Measurements from ENCODE around the gene DCHS2.

Gene DCHS2

DNA sequence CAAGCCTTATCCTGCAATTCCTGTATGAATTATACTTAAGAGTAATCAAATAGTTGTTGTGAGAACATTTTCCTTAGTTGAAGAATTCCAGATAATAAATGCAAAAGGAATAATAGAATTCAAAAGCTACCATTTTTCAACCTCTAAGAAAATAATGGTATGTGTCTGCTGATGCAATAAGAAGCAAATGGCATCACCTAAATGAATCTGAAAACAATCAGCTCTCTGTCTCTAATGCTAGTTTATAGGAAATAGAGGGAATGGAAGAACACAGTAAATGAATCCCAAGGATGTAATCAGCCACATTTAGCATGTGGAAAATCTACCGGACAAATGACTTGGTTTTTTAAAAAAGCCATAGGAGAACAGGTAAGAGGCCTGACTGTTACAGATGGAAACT is 115.1 kb downstream of the DCHS2 start:
- no peak overlapping the region for H3K4me2 ChIP-seq
- H4K20me1 ChIP-seq, result no peaks in the 10 kb centered on the region
- H3K9ac ChIP-seq, result no peak overlapping the region
- peaks cover 0 to 33% (median 15%) of the 10 kb centered on the region in 10 experiments; a peak in 14 of 20 replicates for H3K4me1 ChIP-seq
- no peaks in the 10 kb centered on the region for H3K27me3 ChIP-seq
- H3K36me3 ChIP-seq, result peaks cover 0 to 68% (median 44%) of the 10 kb centered on the region in 11 experiments; a peak in 15 of 22 replicates
- peaks cover 18 to 84% (median 57%) of the 10 kb centered on the region in 11 experiments for H3K9me3 ChIP-seq (replicated peaks in 1 of 11)
- H3K4me3 ChIP-seq, result no peak overlapping the region
- no peak for TF ChIP-seq Cebpa-rat (IDR thresholded peaks at IDR 0.05)
- no peak overlapping the region for H3K27ac ChIP-seq

DNA sequence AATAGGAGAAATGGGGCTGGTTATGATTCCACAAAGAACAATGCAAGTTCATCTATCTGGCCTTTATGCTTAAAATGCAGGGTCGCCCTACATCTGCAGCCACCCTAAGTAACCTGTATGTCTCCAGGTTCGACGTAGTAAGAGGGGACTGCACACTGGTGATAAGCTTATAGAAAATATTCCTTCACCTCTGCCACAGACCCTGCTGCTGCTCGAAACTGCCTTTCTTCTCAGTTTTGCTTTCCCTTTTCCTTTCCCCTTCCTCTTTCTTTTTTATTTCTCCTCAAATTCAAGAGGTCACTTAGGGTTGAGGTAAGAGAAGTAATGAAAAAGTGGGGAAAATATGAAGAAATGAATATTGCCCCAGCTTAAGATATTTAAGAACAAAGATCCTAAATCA is 123.5 kb downstream of the DCHS2 start:
- TF ChIP-seq Cebpa-rat (IDR thresholded peaks at IDR 0.05), result no peak

DNA sequence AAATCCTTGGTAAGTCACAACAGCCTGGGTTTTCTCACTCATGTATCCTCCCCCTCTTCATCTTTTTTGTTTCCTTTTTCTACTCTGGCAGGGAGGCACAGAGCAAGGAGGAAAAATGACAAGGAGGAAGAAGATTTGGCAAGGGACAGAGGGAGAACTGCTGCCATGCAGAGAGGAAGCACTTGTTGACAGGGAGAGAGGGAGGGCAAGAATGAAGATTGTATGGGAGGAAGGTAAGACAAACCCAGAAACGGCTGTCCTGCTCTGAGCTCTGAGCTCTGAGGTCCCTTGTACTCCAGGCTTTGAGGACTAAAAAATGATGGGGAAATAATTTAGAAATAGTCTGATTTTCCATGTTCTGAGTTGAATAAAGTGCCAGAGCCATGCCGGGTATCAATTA is 123.9 kb downstream of the DCHS2 start:
- Histone ChIP-seq H3K9me3 (replicated peaks in 1 of 11) (peaks cover 0 to 28% (median 12%) of the 10 kb centered on the region in 11 experiments; a peak in 14 of 22 replicates), H3K27ac (peak overlapping the region; percentile 13 to 80 (median 69); a peak in 19 of 22 replicates), H3K4me1 (peaks cover 24 to 92% (median 83%) of the 10 kb centered on the region in 10 experiments), H3K4me3 (peak overlapping the region in 9 of 10 experiments; percentile 37 to 56 (median 44); a peak in 18 of 20 replicates), H3K9ac (peak overlapping the region; percentile 13 to 74 (median 55); a peak in 20 of 22 replicates), H4K20me1 (no peaks in the 10 kb centered on the region), H3K27me3 (no peaks in the 10 kb centered on the region), H3K4me2 (peak overlapping the region; percentile 72 to 92 (median 85)), H3K36me3 (peaks cover 0 to 23% (median 0%) of the 10 kb centered on the region in 11 experiments; a peak in 5 of 22 replicates)
- no peak for TF ChIP-seq Cebpa-rat (IDR thresholded peaks at IDR 0.05)

More for the DNA sequence above, 123.5 kb downstream of the DCHS2 start:
- Histone ChIP-seq H3K36me3 (peaks cover 0 to 27% (median 2%) of the 10 kb centered on the region in 11 experiments; a peak in 9 of 22 replicates), H3K4me1 (peaks cover 23 to 88% (median 79%) of the 10 kb centered on the region in 10 experiments), H4K20me1 (no peaks in the 10 kb centered on the region), H3K27me3 (no peaks in the 10 kb centered on the region), H3K27ac (peak overlapping the region; percentile 13 to 80 (median 69); a peak in 19 of 22 replicates), H3K9ac (peak overlapping the region; percentile 13 to 74 (median 55); a peak in 20 of 22 replicates), H3K4me3 (peak overlapping the region in 9 of 10 experiments; percentile 37 to 56 (median 44); a peak in 18 of 20 replicates), H3K9me3 (replicated peaks in 1 of 11) (peaks cover 0 to 32% (median 12%) of the 10 kb centered on the region in 11 experiments; a peak in 14 of 22 replicates), H3K4me2 (peak overlapping the region; percentile 72 to 92 (median 85))

DNA sequence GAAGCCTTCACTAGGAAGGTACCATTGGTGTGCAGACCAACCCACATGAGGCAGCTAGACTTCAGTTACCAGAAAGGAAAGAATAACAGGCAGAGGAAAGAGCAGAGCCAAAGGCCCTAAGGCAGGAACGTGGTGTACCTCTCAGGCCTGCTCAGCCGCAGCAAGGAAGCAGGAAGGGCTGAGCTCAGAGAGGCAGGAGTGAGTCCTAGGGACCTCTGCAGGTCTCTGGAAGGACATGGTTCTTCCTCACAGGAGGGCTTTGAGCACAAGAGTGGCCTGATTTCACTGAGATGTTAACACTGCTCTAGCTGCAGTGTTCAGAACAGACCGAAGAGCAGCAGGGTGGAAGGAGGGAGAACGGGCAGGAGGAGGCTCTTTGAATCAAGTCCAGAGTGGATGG is 124.6 kb downstream of the DCHS2 start:
- peaks cover 31 to 99% (median 90%) of the 10 kb centered on the region in 10 experiments for H3K4me1 ChIP-seq
- H3K27ac ChIP-seq, result peak overlapping the region in 10 of 11 experiments; percentile 16 to 80 (median 70); a peak in 20 of 22 replicates
- peak overlapping the region in 10 of 11 experiments; percentile 13 to 74 (median 57); a peak in 18 of 22 replicates for H3K9ac ChIP-seq
- H3K27me3 ChIP-seq, result no peaks in the 10 kb centered on the region
- H3K4me2 ChIP-seq, result peak overlapping the region; percentile 72 to 92 (median 85)
- no peak for TF ChIP-seq Cebpa-rat (IDR thresholded peaks at IDR 0.05)
- peaks cover 0 to 23% (median 10%) of the 10 kb centered on the region in 11 experiments; a peak in 14 of 22 replicates for H3K9me3 ChIP-seq (replicated peaks in 1 of 11)
- peaks cover 0 to 21% (median 0%) of the 10 kb centered on the region in 11 experiments; a peak in 5 of 22 replicates for H3K36me3 ChIP-seq
- H4K20me1 ChIP-seq, result no peaks in the 10 kb centered on the region
- H3K4me3 ChIP-seq, result no peak overlapping the region; a peak in 1 of 20 replicates

DNA sequence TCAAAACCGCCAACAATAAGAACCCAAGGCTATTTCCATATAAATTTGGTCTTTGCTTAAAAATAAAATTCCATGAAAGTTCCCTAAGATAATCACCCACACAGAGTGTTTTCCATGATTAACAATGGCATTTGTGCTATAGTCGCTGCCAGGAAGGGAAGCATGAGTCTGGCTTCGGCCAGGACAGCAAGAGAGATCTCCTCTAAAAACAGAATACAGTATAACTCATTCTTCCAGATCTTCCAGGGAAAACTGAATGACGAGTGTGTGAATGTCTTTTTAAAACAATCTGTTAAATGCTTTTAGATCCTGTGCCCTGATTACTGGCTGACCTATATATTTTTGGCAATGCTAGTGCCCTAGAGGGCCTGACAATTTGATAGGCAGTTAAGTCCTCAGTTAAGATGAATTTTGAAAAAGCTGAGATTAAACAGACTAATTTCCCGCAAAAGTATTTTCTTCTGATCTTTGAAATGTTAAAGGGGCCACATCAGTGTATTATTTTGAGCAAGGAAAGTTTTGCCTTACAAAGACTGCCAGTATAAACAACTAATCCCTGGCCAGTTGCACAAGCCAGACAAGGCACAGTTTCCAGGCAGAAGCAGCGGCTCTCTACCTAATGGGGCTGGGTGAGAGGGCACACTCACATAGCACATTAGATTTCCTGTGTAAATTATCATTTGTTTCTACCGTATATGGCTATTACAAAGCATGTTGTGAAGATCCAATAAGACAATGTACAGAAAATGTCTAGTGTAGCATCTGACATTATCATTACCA is 127.3 kb downstream of the DCHS2 start:
- Histone ChIP-seq H3K36me3 (peaks cover 0 to 5% (median 0%) of the 10 kb centered on the region in 11 experiments; a peak in 2 of 22 replicates), H3K4me2 (peak overlapping the region in 8 of 11 experiments; percentile 12 to 91 (median 79); a peak in 15 of 22 replicates), H3K9ac (peak overlapping the region in 2 of 11 experiments; percentile 11 to 32; a peak in 2 of 22 replicates), H3K9me3 (replicated peaks in 1 of 11) (no peaks in the 10 kb centered on the region), H3K4me3 (no peak overlapping the region), H3K27ac (peak overlapping the region in 6 of 11 experiments; percentile 33 to 71 (median 48); a peak in 11 of 22 replicates), H4K20me1 (no peaks in the 10 kb centered on the region), H3K4me1 (peaks cover 44 to 100% (median 96%) of the 10 kb centered on the region in 10 experiments), H3K27me3 (no peaks in the 10 kb centered on the region)
- no peak for TF ChIP-seq Cebpa-rat (IDR thresholded peaks at IDR 0.05)

DNA sequence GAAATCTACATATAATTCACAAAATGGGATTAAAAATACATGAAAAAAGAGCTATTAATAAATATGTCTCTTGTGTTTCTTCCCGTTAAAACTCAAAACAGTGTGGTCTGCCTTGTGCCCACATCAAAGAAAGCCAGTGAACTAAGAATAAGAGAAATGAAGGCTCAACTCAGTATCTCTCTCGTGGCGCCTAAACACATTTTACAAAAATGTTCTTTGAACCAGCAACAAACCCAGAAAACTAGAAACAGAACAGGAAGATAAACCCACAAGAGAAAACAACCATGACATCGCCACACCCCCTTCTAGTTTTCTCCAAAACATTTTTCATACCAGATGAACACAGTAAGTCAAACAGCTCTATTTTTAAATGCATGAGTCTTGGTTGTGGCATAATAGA is 130.1 kb downstream of the DCHS2 start:
- Histone ChIP-seq H3K36me3 (peaks cover 0 to 7% (median 0%) of the 10 kb centered on the region in 11 experiments; a peak in 3 of 22 replicates), H4K20me1 (no peaks in the 10 kb centered on the region), H3K9me3 (replicated peaks in 1 of 11) (peaks cover 0 to 11% (median 0%) of the 10 kb centered on the region in 11 experiments; a peak in 1 of 22 replicates), H3K27ac (peak overlapping the region in 10 of 11 experiments; percentile 8 to 74 (median 62); a peak in 19 of 22 replicates), H3K4me2 (peak overlapping the region; percentile 3 to 91 (median 74); a peak in 21 of 22 replicates), H3K9ac (peak overlapping the region in 8 of 11 experiments; percentile 11 to 63 (median 47); a peak in 11 of 22 replicates), H3K4me3 (peak overlapping the region in 5 of 10 experiments; percentile 8 to 52 (median 34); a peak in 7 of 20 replicates), H3K27me3 (no peaks in the 10 kb centered on the region), H3K4me1 (peaks cover 21 to 100% (median 86%) of the 10 kb centered on the region in 10 experiments)
- no peak for TF ChIP-seq Cebpa-rat (IDR thresholded peaks at IDR 0.05)

DNA sequence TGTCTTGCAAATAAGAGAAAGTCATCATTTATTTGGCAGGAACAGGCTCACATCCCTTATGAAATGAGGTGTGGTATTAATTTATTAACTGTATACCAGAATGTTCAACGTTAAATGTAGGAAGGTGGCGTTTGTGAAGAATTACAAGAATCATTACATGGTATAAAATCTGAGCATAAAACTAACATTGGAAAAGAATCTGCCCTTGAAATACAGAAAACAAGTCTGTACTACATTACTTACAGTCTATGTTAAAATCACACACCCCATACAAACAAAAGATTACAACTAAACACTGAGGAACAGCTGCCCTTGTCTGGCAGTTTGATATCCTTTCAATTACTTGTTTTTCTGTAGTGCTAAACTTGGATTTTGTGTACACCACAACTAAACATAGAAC is 131.1 kb downstream of the DCHS2 start:
- Histone ChIP-seq H4K20me1 (no peaks in the 10 kb centered on the region), H3K4me2 (peak overlapping the region; percentile 3 to 91 (median 74); a peak in 21 of 22 replicates), H3K4me3 (peak overlapping the region in 3 of 10 experiments; percentile 34 to 52 (median 45); a peak in 4 of 20 replicates), H3K36me3 (peaks cover 0 to 11% (median 0%) of the 10 kb centered on the region in 11 experiments; a peak in 4 of 22 replicates), H3K9ac (peak overlapping the region in 8 of 11 experiments; percentile 11 to 63 (median 47); a peak in 15 of 22 replicates), H3K27ac (peak overlapping the region in 10 of 11 experiments; percentile 8 to 74 (median 62); a peak in 18 of 22 replicates), H3K9me3 (replicated peaks in 1 of 11) (peaks cover 0 to 17% (median 0%) of the 10 kb centered on the region in 11 experiments; a peak in 4 of 22 replicates), H3K27me3 (no peaks in the 10 kb centered on the region), H3K4me1 (peaks cover 21 to 94% (median 77%) of the 10 kb centered on the region in 10 experiments)
- no peak for TF ChIP-seq Cebpa-rat (IDR thresholded peaks at IDR 0.05)

DNA sequence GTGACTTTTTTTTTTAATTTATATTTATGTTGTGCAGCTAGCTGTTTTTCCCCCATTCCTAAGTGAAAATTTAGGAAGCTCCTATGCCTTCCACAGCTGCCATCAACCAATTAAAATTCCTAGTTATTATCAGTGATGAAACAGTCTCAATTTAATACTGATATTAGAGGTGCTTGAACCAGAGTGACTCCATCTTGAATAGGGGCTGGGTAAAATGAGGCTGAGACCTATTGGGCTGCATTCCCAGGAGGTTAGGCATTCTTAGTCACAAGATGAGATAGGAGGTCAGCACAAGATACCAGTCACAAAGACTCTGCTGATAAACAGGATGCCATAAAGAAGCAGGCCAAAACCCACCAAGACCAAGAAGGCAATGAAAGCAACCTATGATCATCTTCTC is 136.7 kb downstream of the DCHS2 start:
- no peak for TF ChIP-seq Cebpa-rat (IDR thresholded peaks at IDR 0.05)
- Histone ChIP-seq H3K27me3 (no peaks in the 10 kb centered on the region), H3K27ac (no peak overlapping the region), H3K36me3 (peaks cover 0 to 44% (median 3%) of the 10 kb centered on the region in 11 experiments; a peak in 10 of 22 replicates), H3K4me3 (no peak overlapping the region), H3K4me2 (peak overlapping the region in 5 of 11 experiments; percentile 2 to 31 (median 24); a peak in 4 of 22 replicates), H3K4me1 (peaks cover 0 to 64% (median 28%) of the 10 kb centered on the region in 10 experiments; a peak in 16 of 20 replicates), H4K20me1 (no peaks in the 10 kb centered on the region), H3K9me3 (replicated peaks in 1 of 11) (peaks cover 0 to 57% (median 27%) of the 10 kb centered on the region in 11 experiments; a peak in 15 of 22 replicates), H3K9ac (no peak overlapping the region)
